HG03064 (cell line): ENCODE data around the gene GLUD1.
A peak's percentile ranks its signal among the peaks of the same experiment; 100 is the strongest.
"Not testable (repeated sequence)": the region's sequence is repeated elsewhere in the genome, so short reads cannot be mapped to it uniquely, and the experiment has no call there.

Source experiments
- ATAC-seq: cut with Tn5 transposase; IDR thresholded peaks from one replicate; pipeline ENCODE4 v1.9.1; 2021; ENCODE audit warnings: low read depth; ENCODE audit not compliant: unreplicated experiment

GLUD1 gene

GRCh38 chr10:87092376-87092860 is 2.2 kb downstream of the GLUD1 start:
- no peak for ATAC-seq

GRCh38 chr10:87090779-87091178 is 3.9 kb downstream of the GLUD1 start:
- ATAC-seq: no peak

- no peak for ATAC-seq
Measured at GRCh38 chr10:87089746-87090145, 4.9 kb downstream of the GLUD1 start.

GRCh38 chr10:87085537-87085936 is 9.1 kb downstream of the GLUD1 start:
- ATAC-seq: no peak

GRCh38 chr10:87084291-87084782 is 10.3 kb downstream of the GLUD1 start:
- ATAC-seq: peak; percentile 70

GRCh38 chr10:87083576-87084290 is 10.9 kb downstream of the GLUD1 start:
- peak; percentile 20 for ATAC-seq

GRCh38 chr10:87082219-87082618 is 12.4 kb downstream of the GLUD1 start:
- not testable (repeated sequence) for ATAC-seq

- ATAC-seq: not testable (repeated sequence)
Measured at GRCh38 chr10:87081574-87081973, 13.1 kb downstream of the GLUD1 start.

GRCh38 chr10:87080621-87081020 is 14.0 kb downstream of the GLUD1 start:
- not testable (repeated sequence) for ATAC-seq

- ATAC-seq: no peak
Measured at GRCh38 chr10:87079106-87079836, 15.4 kb downstream of the GLUD1 start.

- not testable (repeated sequence) for ATAC-seq
Measured at GRCh38 chr10:87076421-87076820, 18.2 kb downstream of the GLUD1 start.

- ATAC-seq: no peak
Measured at GRCh38 chr10:87072449-87072848, 22.2 kb downstream of the GLUD1 start.

- no peak for ATAC-seq
Measured at GRCh38 chr10:87068281-87068680, 26.4 kb downstream of the GLUD1 start.

GRCh38 chr10:87066865-87067264 is 27.8 kb downstream of the GLUD1 start:
- ATAC-seq: no peak

GRCh38 chr10:87066178-87066577 is 28.5 kb downstream of the GLUD1 start:
- no peak for ATAC-seq

- ATAC-seq: no peak
Measured at GRCh38 chr10:87064651-87065050, 30.0 kb downstream of the GLUD1 start.

GRCh38 chr10:87060280-87060928 is 34.2 kb downstream of the GLUD1 start:
- ATAC-seq: no peak

- ATAC-seq: no peak
Measured at GRCh38 chr10:87059401-87059800, 35.2 kb downstream of the GLUD1 start.

GRCh38 chr10:87058171-87058570 is 36.5 kb downstream of the GLUD1 start:
- ATAC-seq: no peak

- ATAC-seq: no peak
Measured at GRCh38 chr10:87054373-87055295, 40.0 kb downstream of the GLUD1 start.
